ENCODE measurements around the gene PRIMA1.

The PRIMA1 gene

DNA sequence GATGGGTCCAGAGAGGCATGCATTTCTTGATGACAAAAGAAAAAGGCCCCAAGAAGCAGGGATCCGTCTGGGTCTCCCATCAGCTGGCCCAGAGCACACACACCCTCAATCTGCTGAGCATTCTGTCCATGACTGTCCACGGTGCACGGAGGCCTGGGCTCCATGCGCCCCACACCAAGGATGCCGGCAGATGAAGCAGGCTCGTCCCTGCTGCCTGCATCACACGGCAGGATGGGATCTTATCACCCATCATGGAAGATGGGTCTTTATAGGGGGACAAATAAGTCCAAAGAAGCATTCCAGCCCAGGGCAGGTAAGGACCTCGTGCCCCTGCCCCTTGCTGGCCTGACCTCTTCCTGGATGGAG, 59.7 kb downstream of the PRIMA1 start:
- in situ Hi-C loops (cut with HindIII; ENCODE audit: low sequenced_read_pairs): no loop called here
- no peak for DNase-seq (ENCODE audit: low read depth, low spot score)
- no peak for TF ChIP-seq CTCF (IDR thresholded peaks at IDR 0.05; ENCODE audit: low read depth, low read length)

DNA sequence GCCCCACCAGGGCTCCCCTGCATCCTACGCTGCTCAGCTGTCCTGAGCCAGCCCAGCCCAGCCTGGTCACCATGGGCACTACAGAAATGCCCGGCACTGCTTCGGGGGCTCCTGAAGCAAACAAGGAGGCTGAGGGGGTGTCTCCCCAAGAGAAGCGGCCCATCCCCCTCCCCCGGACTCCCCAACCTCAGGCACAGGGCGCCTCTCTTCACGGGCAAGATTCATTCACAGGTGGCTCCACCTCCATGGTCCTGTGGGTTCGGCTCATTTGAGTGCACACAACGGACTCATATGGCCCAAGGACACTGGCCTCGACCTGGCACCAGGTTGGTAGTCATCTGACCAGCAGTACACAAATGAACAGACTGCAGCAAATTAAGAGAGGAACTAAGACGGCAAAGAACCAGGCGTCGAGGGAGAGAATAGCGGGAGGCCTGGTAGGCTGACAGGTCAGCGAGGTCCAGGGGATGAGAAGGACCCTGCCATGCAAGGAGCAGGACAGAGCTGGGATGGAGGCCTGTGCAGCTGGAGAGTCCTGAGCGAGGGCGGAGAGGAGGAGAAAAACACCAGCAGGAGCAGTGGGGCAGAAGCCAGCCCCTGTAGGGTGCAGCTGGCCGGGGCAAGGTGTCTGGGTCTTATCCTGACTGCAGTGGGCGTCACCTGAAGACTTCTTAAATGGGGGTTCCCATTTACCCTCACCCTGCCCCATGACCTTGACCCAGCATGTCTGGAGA, 60.2 kb downstream of the PRIMA1 start:
- DNase-seq (ENCODE audit: low read depth, low spot score): no peak
- no peak for TF ChIP-seq CTCF (IDR thresholded peaks at IDR 0.05; ENCODE audit: low read depth, low read length)
- in situ Hi-C loops (cut with HindIII; ENCODE audit: low sequenced_read_pairs): no loop called here
- no peak overlapping the region for H3K4me3 ChIP-seq (ENCODE audit: low read depth, low read length)

More for the DNA sequence above, 59.7 kb downstream of the PRIMA1 start:
- no peak overlapping the region for H3K4me3 ChIP-seq (ENCODE audit: low read depth, low read length)

- DNase-seq (ENCODE audit: low read depth, low spot score): no peak
- no peak overlapping the region for H3K4me3 ChIP-seq (ENCODE audit: low read depth, low read length)
- no peak for TF ChIP-seq CTCF (IDR thresholded peaks at IDR 0.05; ENCODE audit: low read depth, low read length)
- in situ Hi-C loops (cut with HindIII; ENCODE audit: low sequenced_read_pairs): no loop called here
Measured at GRCh38 chr14:93727039-93727740, 61.1 kb downstream of the PRIMA1 start.

DNA sequence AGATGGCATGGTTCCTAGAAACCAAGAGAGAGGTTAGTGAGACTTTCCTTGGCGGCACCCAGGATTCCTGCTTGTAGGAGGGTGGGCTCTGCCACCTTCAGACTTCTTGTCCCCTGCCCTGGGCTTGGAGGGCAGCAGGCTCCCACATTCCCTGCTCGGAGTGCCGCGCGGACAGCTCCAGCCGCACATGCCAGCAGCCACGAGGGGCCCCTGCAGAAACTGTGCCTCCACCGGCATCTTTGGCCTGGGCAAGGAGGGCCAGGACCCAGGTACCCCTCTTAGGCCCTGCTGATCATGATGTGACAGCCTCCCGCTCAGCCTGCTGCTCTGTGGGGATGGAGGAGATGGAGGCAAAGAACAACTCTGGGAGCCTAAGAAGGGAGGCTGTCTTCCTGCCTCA, 62.3 kb downstream of the PRIMA1 start:
- DNase-seq (ENCODE audit: low read depth, low spot score): no peak
- in situ Hi-C loops (cut with HindIII; ENCODE audit: low sequenced_read_pairs): no loop called here
- no peak for TF ChIP-seq CTCF (IDR thresholded peaks at IDR 0.05; ENCODE audit: low read depth, low read length)
- H3K4me3 ChIP-seq (ENCODE audit: low read depth, low read length): no peak overlapping the region

DNA sequence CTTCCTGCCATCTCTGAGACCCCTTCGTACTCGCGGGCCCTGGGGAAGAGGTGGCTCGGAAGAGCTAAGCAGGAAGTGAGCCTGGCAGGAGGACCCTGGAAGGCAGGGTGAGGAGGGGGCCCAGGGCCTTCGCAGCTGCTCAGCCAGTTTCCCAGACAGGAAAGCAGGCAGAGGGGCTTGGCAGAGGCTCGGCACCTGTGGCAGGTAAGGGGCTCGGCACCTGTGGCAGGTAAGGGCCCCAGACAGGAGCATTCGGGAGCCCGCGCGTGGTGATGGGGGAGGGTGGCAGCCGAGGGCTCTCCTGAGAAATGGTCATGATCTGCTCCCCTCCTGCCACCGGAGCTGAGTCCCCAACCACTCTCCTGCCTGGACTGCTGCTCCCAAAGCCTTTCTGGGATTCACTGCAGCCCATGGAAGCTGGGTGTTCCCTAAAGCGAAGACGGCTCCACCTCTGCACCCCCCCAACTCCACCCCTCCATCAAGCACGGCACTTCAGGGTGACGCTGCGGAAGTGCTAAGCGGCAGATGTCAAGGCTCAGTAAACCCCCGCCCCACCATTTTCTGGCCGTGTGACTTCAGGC, 63.2 kb downstream of the PRIMA1 start:
- no peak overlapping the region for H3K4me3 ChIP-seq (ENCODE audit: low read depth, low read length)
- in situ Hi-C loops (cut with HindIII; ENCODE audit: low sequenced_read_pairs): no loop called here
- no peak for DNase-seq (ENCODE audit: low read depth, low spot score)
- no peak for TF ChIP-seq CTCF (IDR thresholded peaks at IDR 0.05; ENCODE audit: low read depth, low read length)

- TF ChIP-seq CTCF (IDR thresholded peaks at IDR 0.05; ENCODE audit: low read depth, low read length): no peak
- DNase-seq (ENCODE audit: low read depth, low spot score): no peak
- no peak overlapping the region for H3K4me3 ChIP-seq (ENCODE audit: low read depth, low read length)
- in situ Hi-C loops (cut with HindIII; ENCODE audit: low sequenced_read_pairs): no loop called here
Measured at GRCh38 chr14:93723001-93723400, 65.3 kb downstream of the PRIMA1 start.
